ENCODE results near the gene CA9.

Gene CA9

GRCh38 chr9:35719546-35719945 lies 45.8 kb downstream of the CA9 start:
- Histone ChIP-seq H3K27ac (ENCODE audit: low read depth, low read length) (no peak overlapping the region), H3K79me1 (ENCODE audit: low read length) (no peaks in the 10 kb centered on the region), H3K4me2 (ENCODE audit: low read length) (no peak overlapping the region), H3K27me3 (ENCODE audit: insufficient read depth, low read length, poor library complexity) (no peaks in the 10 kb centered on the region), H3K18ac (ENCODE audit: low read length) (no peak overlapping the region), H4K8ac (ENCODE audit: low read depth, low read length) (no peak overlapping the region), H3K56ac (ENCODE audit: low read length) (no peak overlapping the region), H2AK5ac (ENCODE audit: low read length) (no peak overlapping the region), H2BK15ac (replicated peaks; ENCODE audit: low read depth) (no peak overlapping the region), H3K36me3 (ENCODE audit: control insufficient read depth, insufficient read depth, low read length) (peaks cover 58% of the 10 kb centered on the region), H3K79me2 (ENCODE audit: control insufficient read depth, insufficient read depth, low read length) (no peaks in the 10 kb centered on the region), H3K4me1 (ENCODE audit: control insufficient read depth, low read depth, low read length) (no peaks in the 10 kb centered on the region), H4K5ac (ENCODE audit: low read length) (no peak overlapping the region), H3K4ac (ENCODE audit: low read depth, low read length) (no peak overlapping the region), H2BK120ac (ENCODE audit: low read depth, low read length) (no peak overlapping the region), H3K4me3 (ENCODE audit: low read length) (no peak overlapping the region), H3K23ac (ENCODE audit: low read length) (no peak overlapping the region), H3K9ac (ENCODE audit: low read length) (no peak overlapping the region), H2BK5ac (ENCODE audit: low read length) (no peak overlapping the region)
- no CpG with 5 or more reads among the region's 4 CpGs for WGBS (ENCODE audit: extremely low coverage, insufficient coverage, low lambda C conversion rate)
- no peak for DNase-seq

- WGBS (ENCODE audit: extremely low coverage, insufficient coverage, low lambda C conversion rate), result no CpG with 5 or more reads among the region's 2 CpGs
- Histone ChIP-seq H3K4ac (ENCODE audit: low read depth, low read length) (no peak overlapping the region), H3K23ac (ENCODE audit: low read length) (no peak overlapping the region), H3K79me1 (ENCODE audit: low read length) (peaks cover 27% of the 10 kb centered on the region), H2AK5ac (ENCODE audit: low read length) (no peak overlapping the region), H3K9ac (ENCODE audit: low read length) (no peak overlapping the region), H4K5ac (ENCODE audit: low read length) (no peak overlapping the region), H3K27me3 (ENCODE audit: insufficient read depth, low read length, poor library complexity) (no peaks in the 10 kb centered on the region), H3K4me2 (ENCODE audit: low read length) (no peak overlapping the region), H3K36me3 (ENCODE audit: control insufficient read depth, insufficient read depth, low read length) (peaks cover 37% of the 10 kb centered on the region), H3K27ac (ENCODE audit: low read depth, low read length) (no peak overlapping the region), H2BK5ac (ENCODE audit: low read length) (no peak overlapping the region), H3K18ac (ENCODE audit: low read length) (no peak overlapping the region), H3K79me2 (ENCODE audit: control insufficient read depth, insufficient read depth, low read length) (peaks cover 18% of the 10 kb centered on the region), H2BK120ac (ENCODE audit: low read depth, low read length) (no peak overlapping the region), H4K8ac (ENCODE audit: low read depth, low read length) (no peak overlapping the region), H3K56ac (ENCODE audit: low read length) (no peak overlapping the region), H2BK15ac (replicated peaks; ENCODE audit: low read depth) (no peak overlapping the region), H3K4me1 (ENCODE audit: control insufficient read depth, low read depth, low read length) (peaks cover 12% of the 10 kb centered on the region), H3K4me3 (ENCODE audit: low read length) (no peak overlapping the region)
- DNase-seq, result no peak
Observed at GRCh38 chr9:35723426-35723825, 49.7 kb downstream of the CA9 start.

GRCh38 chr9:35723908-35724307 lies 50.2 kb downstream of the CA9 start:
- H3K4me3 ChIP-seq (ENCODE audit: low read length), result no peak overlapping the region
- H3K4me2 ChIP-seq (ENCODE audit: low read length), result no peak overlapping the region
- H3K18ac ChIP-seq (ENCODE audit: low read length), result no peak overlapping the region
- H3K27ac ChIP-seq (ENCODE audit: low read depth, low read length), result no peak overlapping the region
- H3K9ac ChIP-seq (ENCODE audit: low read length), result no peak overlapping the region
- peaks cover 29% of the 10 kb centered on the region for H3K79me1 ChIP-seq (ENCODE audit: low read length)
- peaks cover 21% of the 10 kb centered on the region for H3K79me2 ChIP-seq (ENCODE audit: control insufficient read depth, insufficient read depth, low read length)
- no peaks in the 10 kb centered on the region for H3K27me3 ChIP-seq (ENCODE audit: insufficient read depth, low read length, poor library complexity)
- no peak overlapping the region for H2BK120ac ChIP-seq (ENCODE audit: low read depth, low read length)
- no peak for DNase-seq
- H2BK15ac ChIP-seq (replicated peaks; ENCODE audit: low read depth), result no peak overlapping the region
- H3K36me3 ChIP-seq (ENCODE audit: control insufficient read depth, insufficient read depth, low read length), result peaks cover 34% of the 10 kb centered on the region
- H2AK5ac ChIP-seq (ENCODE audit: low read length), result no peak overlapping the region
- no peak overlapping the region for H2BK5ac ChIP-seq (ENCODE audit: low read length)
- no peak overlapping the region for H4K5ac ChIP-seq (ENCODE audit: low read length)
- no peak overlapping the region for H3K4ac ChIP-seq (ENCODE audit: low read depth, low read length)
- H4K8ac ChIP-seq (ENCODE audit: low read depth, low read length), result no peak overlapping the region
- H3K56ac ChIP-seq (ENCODE audit: low read length), result no peak overlapping the region
- WGBS (ENCODE audit: extremely low coverage, insufficient coverage, low lambda C conversion rate), result no CpG with 5 or more reads among the region's 8 CpGs
- peaks cover 15% of the 10 kb centered on the region for H3K4me1 ChIP-seq (ENCODE audit: control insufficient read depth, low read depth, low read length)
- no peak overlapping the region for H3K23ac ChIP-seq (ENCODE audit: low read length)

- no peak overlapping the region for H3K4me2 ChIP-seq (ENCODE audit: low read length)
- H4K5ac ChIP-seq (ENCODE audit: low read length), result no peak overlapping the region
- no peak overlapping the region for H2BK120ac ChIP-seq (ENCODE audit: low read depth, low read length)
- H3K79me1 ChIP-seq (ENCODE audit: low read length), result peaks cover 38% of the 10 kb centered on the region
- H2AK5ac ChIP-seq (ENCODE audit: low read length), result no peak overlapping the region
- peaks cover 25% of the 10 kb centered on the region for H3K4me1 ChIP-seq (ENCODE audit: control insufficient read depth, low read depth, low read length)
- no peak overlapping the region for H3K4me3 ChIP-seq (ENCODE audit: low read length)
- no peaks in the 10 kb centered on the region for H3K27me3 ChIP-seq (ENCODE audit: insufficient read depth, low read length, poor library complexity)
- H3K36me3 ChIP-seq (ENCODE audit: control insufficient read depth, insufficient read depth, low read length), result peaks cover 23% of the 10 kb centered on the region
- no peak overlapping the region for H2BK5ac ChIP-seq (ENCODE audit: low read length)
- no peak overlapping the region for H3K18ac ChIP-seq (ENCODE audit: low read length)
- H3K79me2 ChIP-seq (ENCODE audit: control insufficient read depth, insufficient read depth, low read length), result peaks cover 33% of the 10 kb centered on the region
- WGBS (ENCODE audit: extremely low coverage, insufficient coverage, low lambda C conversion rate), result no CpG with 5 or more reads among the region's 11 CpGs
- H2BK15ac ChIP-seq (replicated peaks; ENCODE audit: low read depth), result no peak overlapping the region
- H3K27ac ChIP-seq (ENCODE audit: low read depth, low read length), result no peak overlapping the region
- H3K4ac ChIP-seq (ENCODE audit: low read depth, low read length), result no peak overlapping the region
- no peak overlapping the region for H3K56ac ChIP-seq (ENCODE audit: low read length)
- H3K23ac ChIP-seq (ENCODE audit: low read length), result no peak overlapping the region
- DNase-seq, result peak; percentile 27
- no peak overlapping the region for H3K9ac ChIP-seq (ENCODE audit: low read length)
- H4K8ac ChIP-seq (ENCODE audit: low read depth, low read length), result no peak overlapping the region
Observed at GRCh38 chr9:35725362-35725761, 51.6 kb downstream of the CA9 start.

- Histone ChIP-seq H3K9ac (ENCODE audit: low read length) (peak overlapping the region; percentile 17), H3K18ac (ENCODE audit: low read length) (peak overlapping the region; percentile 44), H3K36me3 (ENCODE audit: control insufficient read depth, insufficient read depth, low read length) (peaks cover 15% of the 10 kb centered on the region), H4K8ac (ENCODE audit: low read depth, low read length) (no peak overlapping the region), H3K4ac (ENCODE audit: low read depth, low read length) (no peak overlapping the region), H3K56ac (ENCODE audit: low read length) (peak overlapping the region; percentile 84), H3K4me3 (ENCODE audit: low read length) (no peak overlapping the region), H3K27ac (ENCODE audit: low read depth, low read length) (peak overlapping the region; percentile 0), H2BK120ac (ENCODE audit: low read depth, low read length) (no peak overlapping the region), H2BK15ac (replicated peaks; ENCODE audit: low read depth) (no peak overlapping the region), H2AK5ac (ENCODE audit: low read length) (peak overlapping the region; percentile 2), H3K27me3 (ENCODE audit: insufficient read depth, low read length, poor library complexity) (no peaks in the 10 kb centered on the region), H3K4me2 (ENCODE audit: low read length) (no peak overlapping the region), H3K23ac (ENCODE audit: low read length) (peak overlapping the region; percentile 90), H2BK5ac (ENCODE audit: low read length) (peak overlapping the region; percentile 17), H3K4me1 (ENCODE audit: control insufficient read depth, low read depth, low read length) (peaks cover 34% of the 10 kb centered on the region), H4K5ac (ENCODE audit: low read length) (no peak overlapping the region), H3K79me2 (ENCODE audit: control insufficient read depth, insufficient read depth, low read length) (peaks cover 46% of the 10 kb centered on the region), H3K79me1 (ENCODE audit: low read length) (peaks cover 48% of the 10 kb centered on the region)
- no peak for DNase-seq
- no CpG with 5 or more reads among the region's 3 CpGs for WGBS (ENCODE audit: extremely low coverage, insufficient coverage, low lambda C conversion rate)
Observed at GRCh38 chr9:35726931-35727330, 53.2 kb downstream of the CA9 start.

GRCh38 chr9:35727676-35728040 lies 53.9 kb downstream of the CA9 start:
- Histone ChIP-seq H4K8ac (ENCODE audit: low read depth, low read length) (no peak overlapping the region), H3K4me2 (ENCODE audit: low read length) (peak overlapping the region; percentile 35), H3K9ac (ENCODE audit: low read length) (peak overlapping the region; percentile 59), H3K27me3 (ENCODE audit: insufficient read depth, low read length, poor library complexity) (no peaks in the 10 kb centered on the region), H2BK5ac (ENCODE audit: low read length) (peak overlapping the region; percentile 85), H3K18ac (ENCODE audit: low read length) (peak overlapping the region; percentile 44), H3K56ac (ENCODE audit: low read length) (peak overlapping the region; percentile 84), H2BK15ac (replicated peaks; ENCODE audit: low read depth) (no peak overlapping the region), H3K4ac (ENCODE audit: low read depth, low read length) (peak overlapping the region; percentile 93), H3K4me3 (ENCODE audit: low read length) (no peak overlapping the region), H3K23ac (ENCODE audit: low read length) (peak overlapping the region; percentile 17), H3K79me1 (ENCODE audit: low read length) (peaks cover 48% of the 10 kb centered on the region), H2AK5ac (ENCODE audit: low read length) (peak overlapping the region; percentile 77), H2BK120ac (ENCODE audit: low read depth, low read length) (peak overlapping the region; percentile 82), H3K4me1 (ENCODE audit: control insufficient read depth, low read depth, low read length) (peaks cover 34% of the 10 kb centered on the region), H4K5ac (ENCODE audit: low read length) (no peak overlapping the region), H3K36me3 (ENCODE audit: control insufficient read depth, insufficient read depth, low read length) (peaks cover 13% of the 10 kb centered on the region), H3K27ac (ENCODE audit: low read depth, low read length) (peak overlapping the region; percentile 84), H3K79me2 (ENCODE audit: control insufficient read depth, insufficient read depth, low read length) (peaks cover 46% of the 10 kb centered on the region)
- WGBS (ENCODE audit: extremely low coverage, insufficient coverage, low lambda C conversion rate), result no CpG with 5 or more reads among the region's 5 CpGs
- DNase-seq, result no peak

Measured in mesendoderm (in vitro differentiated cells).